Sigmoid colon (tissue), 7 donors: ENCODE data around the gene CRYBB2. TPM values are rescaled to one million over a fixed set of nuclear protein-coding genes. Genes with fewer than 3 reads are reported as not detected.

Source experiments
- polyA plus RNA-seq, 3 donors: library from polyadenylated mRNA; stranded (reverse); fragments of 200-250 nt; gene quantifications; one replicate each; pipeline ENCODE4 v1.2.3, GENCODE V29; 2013
- small RNA-seq, 3 donors: library from RNA; depleted of rRNA; stranded (forward); fragments of <200 nt; gene quantifications; one replicate each; pipeline ENCODE3, GENCODE V24; 2016
- total RNA-seq, 4 donors: library from RNA; depleted of rRNA; stranded (reverse); fragments of >200 nt; gene quantifications; one replicate each; pipeline ENCODE4 v1.1.0, GENCODE V29; 2016
- donor health status: healthy with polysubstance abuse.
- donor health status: Bipolar disorder and iron deficiency.
- donor health status: healthy.

CRYBB2 gene
- total and polyA plus RNA-seq, 7 donors: 0.32 to 1.1 TPM; not detected in 5

Small RNA genes within 50 kb of the gene (small RNA-seq; reads per million reads assigned to genes)
- gene Z99916.2: 0 reads per million in 3 donors

Other genes starting within 250 kb of the CRYBB2 start
- not detected for gene CRYBB3, start 19.8 kb upstream of the CRYBB2 start, total RNA-seq
- gene CRYBB3, start 19.8 kb upstream of the CRYBB2 start, polyA plus RNA-seq: 1 to 10 TPM in 1 of 3 donors, under 1 TPM in 1, not detected in 1; 0.67 to 1.4 TPM